Activated CD8-positive, alpha-beta memory T cell treated with anti-CD3 and anti-CD28 coated beads, Interleukin-2, amount 50 U/mL, for 1 hour (primary cell): ENCODE results near the gene OXSR1.
"Not testable (repeated sequence)": the region's sequence is repeated elsewhere in the genome, so short reads cannot be mapped to it uniquely, and the experiment has no call there.

Experiments
- DNase-seq: peaks from one replicate; pipeline ENCODE4 v3.0.0-alpha.2; 2020; ENCODE audit errors: extremely low read depth

OXSR1 gene

GRCh38 chr3:38127611-38128302, 37.6 kb upstream of the OXSR1 start:
- no peak for DNase-seq

- no peak for DNase-seq
These were observed 37.1 kb upstream of the OXSR1 start for GRCh38 chr3:38128303-38128655.

GRCh38 chr3:38129058-38129457, 36.3 kb upstream of the OXSR1 start:
- DNase-seq, result no peak

DNA sequence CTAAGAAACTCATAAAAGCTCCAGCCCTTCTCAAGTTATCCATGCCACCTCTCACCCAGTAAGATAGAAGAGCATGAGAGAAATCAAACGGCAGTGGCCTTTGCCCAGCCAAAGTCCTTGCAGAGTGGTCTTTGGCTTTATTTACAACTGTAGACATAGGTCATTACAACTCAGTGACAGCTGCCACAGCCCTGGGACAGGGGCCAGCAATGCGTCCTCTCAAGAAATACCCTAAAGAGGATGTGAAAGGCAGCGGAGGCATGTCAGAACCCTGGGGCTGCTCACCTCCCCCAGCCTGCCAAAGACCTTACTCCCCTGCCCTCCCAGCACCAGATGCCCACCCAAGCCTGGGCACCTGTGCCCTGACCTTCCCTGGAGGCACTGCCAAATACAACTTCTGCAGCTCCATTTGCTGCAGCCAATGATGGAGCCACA, 34.7 kb upstream of the OXSR1 start:
- DNase-seq, result no peak

DNA sequence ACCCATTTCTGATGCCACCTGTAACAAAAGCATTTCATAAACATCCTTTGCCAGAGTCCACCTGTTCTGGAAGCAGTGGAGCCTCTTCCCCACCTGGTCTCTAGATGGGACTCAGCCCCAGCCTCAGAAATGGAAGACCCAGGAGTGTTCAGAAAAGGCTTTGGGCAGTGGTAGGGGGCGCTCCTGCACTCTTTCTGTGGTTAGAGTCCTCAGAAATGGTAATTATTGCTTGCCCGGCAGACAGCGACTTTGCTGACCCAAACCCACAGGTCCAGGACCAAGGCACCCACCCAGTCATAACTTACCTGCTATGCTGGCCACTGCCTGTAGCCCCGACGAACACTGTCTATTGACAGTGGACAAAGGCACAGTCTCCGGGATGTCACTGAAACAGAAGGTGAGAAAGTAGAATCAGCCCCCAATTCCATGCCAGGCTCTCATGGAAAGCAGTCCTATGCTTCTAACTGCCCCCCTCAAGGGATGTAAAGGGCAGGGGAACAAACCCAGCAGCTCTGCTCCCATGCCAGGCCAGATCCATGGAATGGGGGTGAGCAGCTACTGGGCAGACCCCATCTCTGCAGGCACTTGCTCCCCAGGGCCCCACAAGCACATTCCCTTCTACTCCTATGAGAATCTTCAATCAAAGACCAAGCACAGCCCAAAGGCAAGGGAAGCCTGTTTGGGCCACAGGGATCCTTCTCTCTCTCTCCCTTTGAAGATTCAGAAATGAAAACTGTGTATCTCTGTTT, 33.5 kb upstream of the OXSR1 start:
- DNase-seq, result no peak

- no peak for DNase-seq
These were observed 32.2 kb upstream of the OXSR1 start for GRCh38 chr3:38133209-38133556.

GRCh38 chr3:38133557-38134405, 31.6 kb upstream of the OXSR1 start:
- DNase-seq, result no peak

GRCh38 chr3:38134517-38135143, 30.7 kb upstream of the OXSR1 start:
- not testable (repeated sequence) for DNase-seq

DNA sequence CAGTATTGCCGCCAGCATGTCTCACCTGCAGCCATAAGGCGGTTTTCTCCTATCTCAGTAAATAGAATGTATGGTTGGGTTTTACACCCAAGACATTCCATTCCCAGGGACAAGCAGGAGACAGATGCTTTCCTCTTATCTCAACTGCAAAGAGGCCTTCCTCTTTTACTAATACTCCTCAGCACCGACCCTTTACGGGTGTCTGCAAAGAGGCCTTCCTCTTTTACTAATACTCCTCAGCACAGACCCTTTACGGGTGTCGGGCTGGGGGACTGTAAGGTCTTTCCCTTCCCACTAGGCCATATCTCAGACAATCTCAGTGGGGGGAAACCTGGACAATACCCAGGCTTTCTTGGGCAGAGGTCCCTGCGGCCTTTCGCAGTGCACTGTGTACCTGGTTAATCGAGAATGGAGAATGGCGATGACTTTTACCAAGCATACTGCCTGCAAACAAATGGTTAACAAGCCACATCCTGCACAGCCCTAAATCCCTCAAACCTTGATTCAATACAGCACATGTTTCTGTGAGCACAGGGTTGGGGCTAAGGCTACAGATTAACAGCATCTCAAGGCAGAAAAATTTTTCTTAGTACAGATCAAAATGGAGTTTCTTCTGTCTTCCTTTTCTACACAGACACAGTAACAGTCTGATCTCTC, 29.6 kb upstream of the OXSR1 start:
- not testable (repeated sequence) for DNase-seq

DNA sequence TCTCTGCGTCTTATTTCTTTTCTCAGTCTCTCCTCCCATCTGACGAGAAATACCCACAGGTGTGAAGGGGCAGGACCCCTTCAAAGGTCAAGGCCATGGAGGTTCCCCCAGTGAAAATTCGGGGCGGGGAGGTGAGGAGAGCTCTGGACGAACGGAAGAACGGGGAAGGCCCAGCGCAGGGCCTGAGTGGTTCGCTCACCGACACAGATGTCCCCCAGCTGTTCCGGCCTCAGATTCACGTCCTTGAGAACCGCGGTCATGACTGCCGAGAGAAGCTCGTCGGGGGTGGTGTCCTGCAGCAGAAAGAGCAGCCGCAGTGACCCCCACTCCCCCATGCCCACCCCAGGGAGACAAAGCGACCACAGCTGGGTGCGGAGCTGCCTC, 29.0 kb upstream of the OXSR1 start:
- DNase-seq, result no peak

DNA sequence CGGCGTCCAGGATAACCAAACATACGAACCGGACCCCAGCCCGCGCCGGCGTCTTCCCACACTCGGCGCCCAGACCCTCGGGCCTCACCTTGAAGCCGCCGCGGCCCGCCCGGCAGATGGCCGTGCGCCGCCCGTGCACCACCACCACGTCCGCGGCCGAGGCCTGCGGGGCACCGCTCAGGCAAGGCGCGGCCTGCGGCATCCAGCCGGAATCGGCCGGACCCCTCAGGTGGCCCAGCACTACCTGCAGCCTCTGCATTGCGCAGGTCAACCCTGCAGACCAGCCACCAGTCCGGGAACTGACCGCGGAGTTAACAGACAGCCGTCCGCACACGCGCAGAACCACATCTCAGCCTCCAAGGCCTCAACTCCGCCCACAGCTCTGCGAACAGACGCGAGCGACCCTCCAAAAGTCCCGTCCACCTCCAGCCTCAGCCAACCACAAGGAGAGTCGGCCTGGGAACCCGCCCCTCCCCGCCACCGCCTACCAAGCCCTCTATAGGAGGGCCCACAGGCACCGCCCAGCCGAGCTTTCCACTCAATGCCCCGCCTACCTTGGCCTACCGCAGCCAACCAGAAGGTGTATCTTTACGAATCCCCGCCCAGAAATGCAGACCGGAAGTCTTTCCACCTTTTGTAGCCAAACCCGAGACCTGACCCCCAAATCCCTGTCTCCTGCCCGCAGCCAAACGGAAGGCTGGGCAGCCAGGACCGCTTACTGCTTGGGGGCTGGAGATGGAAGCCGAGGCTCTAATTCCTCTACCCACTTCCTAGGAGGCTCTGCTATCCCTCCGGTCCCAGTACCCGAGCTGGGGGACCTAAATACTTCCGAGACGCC, 28.3 kb upstream of the OXSR1 start, which contains the start of gene ACAA1:
Gene ACAA1 (minus strand): TSS at position 351 of the 838 bp plus-strand sequence. CDS start 92 bp downstream, at position 259.
- peak; percentile 92 for DNase-seq

- no peak for DNase-seq
These were observed 27.6 kb upstream of the OXSR1 start for GRCh38 chr3:38137615-38138348.

- peak; percentile 48 for DNase-seq
These were observed 26.8 kb upstream of the OXSR1 start, which contains the start of gene MYD88 for GRCh38 chr3:38138349-38139190. Gene MYD88 (plus strand): TSS chr3:38138661. CDS start chr3:38138701, 40 bp downstream.

DNA sequence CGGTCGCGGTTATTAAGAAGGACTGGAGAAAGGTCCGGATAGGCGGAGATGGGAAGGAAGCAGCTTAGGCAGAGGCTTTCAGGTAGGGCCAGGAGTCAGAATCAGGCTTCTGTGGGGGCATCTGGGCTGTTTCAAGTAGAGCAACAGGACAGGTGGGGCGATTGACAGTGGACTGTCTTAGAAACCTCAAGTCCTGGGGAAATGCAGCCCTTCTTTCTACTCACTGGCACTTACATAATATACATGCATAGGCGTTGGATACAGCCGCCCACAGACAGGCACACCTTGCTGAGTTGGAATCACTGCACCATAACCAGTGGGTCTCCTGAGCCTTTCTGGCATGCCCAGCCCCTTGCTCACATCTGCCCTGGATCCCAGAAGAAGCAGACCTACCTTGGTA, 26.1 kb upstream of the OXSR1 start:
- no peak for DNase-seq

DNA sequence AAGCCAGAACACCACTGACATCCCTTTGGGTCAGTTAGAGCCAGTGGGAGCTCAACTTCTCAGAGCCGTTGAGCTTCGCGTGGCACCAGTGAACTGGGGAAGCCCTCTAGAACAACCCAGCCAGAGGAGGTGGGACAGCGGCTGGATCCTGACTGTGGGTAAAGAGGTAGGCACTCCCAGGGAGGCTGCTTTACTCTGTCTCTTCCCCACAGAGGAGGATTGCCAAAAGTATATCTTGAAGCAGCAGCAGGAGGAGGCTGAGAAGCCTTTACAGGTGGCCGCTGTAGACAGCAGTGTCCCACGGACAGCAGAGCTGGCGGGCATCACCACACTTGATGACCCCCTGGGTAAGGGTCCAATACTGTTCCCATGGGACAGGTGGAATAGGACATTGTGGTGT, 25.7 kb upstream of the OXSR1 start:
- DNase-seq, result no peak

GRCh38 chr3:38140326-38141172, 24.8 kb upstream of the OXSR1 start:
- no peak for DNase-seq

GRCh38 chr3:38141173-38141951, 24.0 kb upstream of the OXSR1 start:
- no peak for DNase-seq
